ENCODE results near the gene ACSBG1.

Gene ACSBG1

DNA sequence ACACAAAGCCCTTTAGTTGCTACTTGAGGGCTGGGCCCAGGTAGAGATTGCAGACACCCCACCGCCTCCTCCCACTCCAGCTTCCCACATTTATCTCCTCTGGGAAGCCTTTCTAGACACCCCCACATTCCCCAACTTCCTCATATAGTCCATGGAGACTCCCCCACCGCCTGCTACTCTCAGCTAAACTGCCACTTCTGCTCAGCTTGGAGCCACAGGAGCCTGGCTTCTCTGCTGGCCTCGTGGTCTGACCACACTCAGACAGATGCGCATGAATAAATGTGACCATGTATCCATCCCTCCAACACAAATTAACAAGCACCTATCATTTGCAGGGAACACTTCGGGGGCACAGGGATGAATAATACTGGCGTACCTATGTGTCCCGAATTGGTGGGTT, 10.5 kb upstream of the ACSBG1 start:
- TF ChIP-seq, protein P1, sequence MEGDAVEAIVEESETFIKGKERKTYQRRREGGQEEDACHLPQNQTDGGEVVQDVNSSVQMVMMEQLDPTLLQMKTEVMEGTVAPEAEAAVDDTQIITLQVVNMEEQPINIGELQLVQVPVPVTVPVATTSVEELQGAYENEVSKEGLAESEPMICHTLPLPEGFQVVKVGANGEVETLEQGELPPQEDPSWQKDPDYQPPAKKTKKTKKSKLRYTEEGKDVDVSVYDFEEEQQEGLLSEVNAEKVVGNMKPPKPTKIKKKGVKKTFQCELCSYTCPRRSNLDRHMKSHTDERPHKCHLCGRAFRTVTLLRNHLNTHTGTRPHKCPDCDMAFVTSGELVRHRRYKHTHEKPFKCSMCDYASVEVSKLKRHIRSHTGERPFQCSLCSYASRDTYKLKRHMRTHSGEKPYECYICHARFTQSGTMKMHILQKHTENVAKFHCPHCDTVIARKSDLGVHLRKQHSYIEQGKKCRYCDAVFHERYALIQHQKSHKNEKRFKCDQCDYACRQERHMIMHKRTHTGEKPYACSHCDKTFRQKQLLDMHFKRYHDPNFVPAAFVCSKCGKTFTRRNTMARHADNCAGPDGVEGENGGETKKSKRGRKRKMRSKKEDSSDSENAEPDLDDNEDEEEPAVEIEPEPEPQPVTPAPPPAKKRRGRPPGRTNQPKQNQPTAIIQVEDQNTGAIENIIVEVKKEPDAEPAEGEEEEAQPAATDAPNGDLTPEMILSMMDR (IDR thresholded peaks at IDR 0.05; ENCODE audit: control extremely low read depth, extremely low read depth, low read depth, missing control alignments): no peak
- ChIA-PET POLR2A (no interaction called here), CTCF (interaction anchor here (1.1 to 2.6 kb wide), 8 partner anchors 11 to 286 kb away, joined by 3 to 11 read pairs (median 4); partner anchors contain the start of gene CIB2)
- DNase-seq (ENCODE audit: extremely low spot score): no peak

DNA sequence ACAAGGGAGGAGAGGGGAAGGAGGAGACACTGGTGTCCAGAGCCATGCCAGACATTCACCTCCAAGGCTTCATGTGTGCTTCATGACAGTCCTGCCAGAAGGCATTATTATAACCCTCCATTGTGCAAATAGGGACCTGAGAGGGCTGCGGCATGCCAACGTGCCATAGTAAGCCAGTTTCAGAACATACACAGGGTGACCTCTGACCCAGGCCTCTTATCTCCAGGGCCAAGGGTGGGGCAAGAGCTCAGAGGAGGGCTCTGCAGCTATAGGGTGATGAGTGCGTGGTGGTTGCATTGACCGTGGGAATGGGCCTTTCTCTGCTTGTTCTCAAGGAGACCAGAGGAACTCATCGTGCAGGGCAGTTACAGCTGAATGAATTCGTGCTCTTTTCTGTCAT, 9.7 kb upstream of the ACSBG1 start:
- ChIA-PET CTCF (interaction anchor here (1.1 to 2.6 kb wide), 6 partner anchors 11 to 285 kb away, joined by 3 to 11 read pairs (median 4); partner anchors contain the start of gene CIB2), POLR2A (no interaction called here)
- no peak for DNase-seq (ENCODE audit: extremely low spot score)
- TF ChIP-seq, protein P1 (IDR thresholded peaks at IDR 0.05; ENCODE audit: control extremely low read depth, extremely low read depth, low read depth, missing control alignments): no peak

DNA sequence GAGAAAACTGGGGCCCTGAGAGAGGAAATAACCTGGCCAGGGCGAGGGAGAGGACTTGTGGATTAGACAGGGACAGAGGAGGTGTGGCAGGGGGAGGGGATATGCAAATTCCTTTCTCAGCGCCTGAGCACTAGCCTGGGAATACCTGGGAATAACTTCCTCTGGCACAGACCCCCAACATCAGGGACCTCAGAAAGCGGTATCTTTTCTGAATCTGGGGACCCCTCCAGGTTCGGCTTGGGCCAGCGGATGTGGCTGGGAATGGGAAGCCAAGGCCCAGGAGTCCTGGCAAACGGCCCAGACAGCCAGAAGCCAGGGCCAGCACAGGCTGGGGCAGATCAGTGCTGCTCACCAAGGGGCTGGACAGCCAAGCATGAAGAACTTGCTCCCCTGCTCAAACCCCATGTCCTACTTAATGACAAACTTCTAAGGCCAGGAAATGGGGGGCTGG, 9.2 kb upstream of the ACSBG1 start:
- DNase-seq (ENCODE audit: extremely low spot score): no peak
- ChIA-PET POLR2A (interaction anchor here (0.7 kb wide), 1 partner anchor 19 kb away, joined by 4 read pairs; no protein-coding TSS in a partner anchor), CTCF (interaction anchor here (1.6 to 6.1 kb wide), 4 partner anchors 48 to 333 kb away, joined by 4 to 117 read pairs (median 12); partner anchors contain the start of gene CIB2)
- TF ChIP-seq, protein P1 (IDR thresholded peaks at IDR 0.05; ENCODE audit: control extremely low read depth, extremely low read depth, low read depth, missing control alignments): no peak

DNA sequence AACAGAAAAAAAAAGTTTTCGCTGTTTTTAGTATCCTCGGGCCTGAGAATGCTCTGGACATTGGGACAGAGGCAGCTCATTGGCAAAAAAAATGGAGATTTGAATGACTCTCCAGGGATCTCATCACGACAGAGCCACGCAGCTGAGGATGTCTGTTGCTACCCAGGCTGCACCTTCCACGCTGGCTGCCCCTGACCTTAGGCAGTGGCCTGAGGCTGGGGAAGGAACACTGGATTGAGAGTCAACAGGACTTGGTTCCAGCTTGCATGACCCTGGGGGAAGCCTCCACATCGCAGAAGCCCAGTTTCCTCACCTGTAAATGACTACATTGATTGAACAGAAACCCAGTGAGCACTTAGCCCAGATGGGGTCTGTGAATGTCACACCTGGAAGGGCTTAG, 8.7 kb upstream of the ACSBG1 start:
- POLR2A ChIA-PET: interaction anchor here (0.7 kb wide), 1 partner anchor 20 kb away, joined by 4 read pairs; no protein-coding TSS in a partner anchor
- TF ChIP-seq, protein P1 (IDR thresholded peaks at IDR 0.05; ENCODE audit: control extremely low read depth, extremely low read depth, low read depth, missing control alignments): no peak
- CTCF ChIA-PET: interaction anchor here (0.8 to 6.1 kb wide), 8 partner anchors 8 to 332 kb away, joined by 4 to 117 read pairs (median 16); no protein-coding TSS in a partner anchor
- DNase-seq (ENCODE audit: extremely low spot score): no peak

DNA sequence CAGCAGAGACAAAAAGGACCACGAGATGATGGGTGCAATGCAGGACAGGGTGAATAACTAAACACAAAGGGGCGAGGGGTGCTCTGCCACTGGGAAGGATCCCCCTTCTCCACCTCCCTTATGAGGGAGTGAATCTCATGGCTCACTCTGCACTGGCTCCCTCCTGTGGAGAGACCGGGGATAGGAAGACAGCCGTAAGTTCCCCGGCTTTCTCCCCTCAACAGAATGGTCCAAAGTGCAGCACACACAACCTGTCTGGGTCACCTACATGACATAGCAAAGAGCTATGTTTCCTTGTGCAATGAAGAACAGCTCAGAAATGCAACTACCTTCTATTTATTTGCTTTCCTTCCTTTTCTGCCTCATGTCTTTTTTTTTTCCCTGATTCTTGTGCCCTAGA, 7.8 kb upstream of the ACSBG1 start:
- CTCF ChIA-PET: interaction anchor here (0.7 to 6.1 kb wide), 21 partner anchors 9 to 331 kb away, joined by 3 to 117 read pairs (median 6); partner anchors contain the start of gene CIB2
- TF ChIP-seq, protein P1 (IDR thresholded peaks at IDR 0.05; ENCODE audit: control extremely low read depth, extremely low read depth, low read depth, missing control alignments): no peak
- DNase-seq (ENCODE audit: extremely low spot score): no peak
- POLR2A ChIA-PET: no interaction called here

DNA sequence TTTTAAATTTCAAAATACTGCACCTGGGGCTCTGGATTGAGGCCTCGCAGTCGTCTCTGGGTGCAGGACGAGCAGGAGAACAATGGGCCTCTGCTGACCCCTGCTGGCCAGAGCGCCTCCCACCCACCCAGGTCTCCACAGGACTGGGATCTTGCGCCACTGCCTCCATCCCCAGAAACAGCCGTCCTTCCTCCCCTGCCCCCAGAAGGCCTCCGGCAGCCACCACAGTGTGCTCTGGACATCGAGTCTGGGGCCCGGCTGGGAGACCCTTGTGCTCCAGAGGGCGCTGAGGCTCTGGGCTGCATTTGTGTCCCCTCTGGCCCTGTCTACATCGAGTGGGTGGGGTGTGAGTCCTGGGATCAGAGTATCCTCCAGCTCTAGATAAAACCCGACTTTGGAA, 6.7 kb upstream of the ACSBG1 start:
- POLR2A ChIA-PET: no interaction called here
- CTCF ChIA-PET: interaction anchor here (0.6 to 6.1 kb wide), 39 partner anchors 9 to 510 kb away, joined by 3 to 117 read pairs (median 5); partner anchors contain the start of gene CIB2
- DNase-seq (ENCODE audit: extremely low spot score): peak; percentile 90
- TF ChIP-seq, protein P1 (IDR thresholded peaks at IDR 0.05; ENCODE audit: control extremely low read depth, extremely low read depth, low read depth, missing control alignments): peak; percentile 81

Data from GM10248 (cell line).